ENCODE results near the gene LINGO4. TPM values are rescaled to one million over a fixed set of nuclear protein-coding genes. Genes with fewer than 3 reads are reported as not detected.

The LINGO4 gene
- total and polyA plus RNA-seq, 2 experiments from 2014 or later, result not detected

GRCh38 chr1:151806170-151806569 lies 951 bp upstream of the LINGO4 start:
- no peak for TF ChIP-seq EZH2 (IDR thresholded peaks at IDR 0.05; ENCODE audit: borderline replicate concordance)
- TF ChIP-seq EZH2phosphoT487 (IDR thresholded peaks at IDR 0.05; ENCODE audit: low read depth, severe bottlenecking, unreplicated experiment), result no peak
- no peak for TF ChIP-seq CTCF (IDR thresholded peaks at IDR 0.05; ENCODE audit: poor library complexity)
- no peaks in the 10 kb centered on the region for H3K36me3 ChIP-seq (replicated peaks; ENCODE audit: insufficient read depth, low read depth)
- H3K9me3 ChIP-seq (ENCODE audit: low read depth), result no peaks in the 10 kb centered on the region
- no peak overlapping the region for H3K4me3 ChIP-seq
- H3K4me1 ChIP-seq (ENCODE audit: insufficient read depth), result no peaks in the 10 kb centered on the region
- H3K27me3 ChIP-seq, result peaks cover 13% of the 10 kb centered on the region
- H3K4me2 ChIP-seq, result no peak overlapping the region
- no peaks in the 10 kb centered on the region for H3K79me2 ChIP-seq
- no peaks in the 10 kb centered on the region for H3K9me2 ChIP-seq (replicated peaks; ENCODE audit: insufficient read depth)
- 83% methylated on average over 7 of the region's 7 CpGs for WGBS (ENCODE audit: low lambda C conversion rate, missing lambda C conversion rate)
- no peak overlapping the region for H3K27ac ChIP-seq
- H4K20me1 ChIP-seq (ENCODE audit: insufficient read depth, poor library complexity, severe bottlenecking), result no peaks in the 10 kb centered on the region
- DNase-seq (ENCODE audit: low spot score), result no peak
- H2AFZ ChIP-seq, result no peak overlapping the region

DNA sequence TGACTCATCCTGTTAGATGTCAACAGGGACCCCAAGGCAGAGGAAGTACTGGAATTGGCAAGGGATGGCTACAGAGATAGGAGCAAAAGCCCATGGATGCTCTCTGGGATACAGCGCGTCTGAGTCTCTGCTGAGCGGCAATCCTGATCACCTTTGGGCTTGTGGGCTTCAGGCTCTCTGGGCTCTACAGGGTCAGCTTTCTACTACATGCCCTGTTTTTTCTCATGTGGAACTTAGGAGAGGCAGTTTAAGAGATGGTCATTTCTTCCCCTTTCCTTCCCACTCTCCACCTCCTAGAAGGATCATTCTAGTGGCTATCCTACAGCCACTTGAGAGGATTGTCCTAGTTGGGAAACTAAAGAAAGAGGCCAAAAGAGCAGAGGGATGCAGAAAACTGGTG lies 1.3 kb downstream of the LINGO4 start:
- no peak for DNase-seq (ENCODE audit: low spot score)
- H3K4me1 ChIP-seq (ENCODE audit: insufficient read depth), result no peaks in the 10 kb centered on the region
- no peaks in the 10 kb centered on the region for H3K79me2 ChIP-seq
- H3K27ac ChIP-seq, result no peak overlapping the region
- WGBS (ENCODE audit: low lambda C conversion rate, missing lambda C conversion rate), result 100% methylated on average over 3 of the region's 3 CpGs
- H3K36me3 ChIP-seq (replicated peaks; ENCODE audit: insufficient read depth, low read depth), result no peaks in the 10 kb centered on the region
- no peak for TF ChIP-seq EZH2 (IDR thresholded peaks at IDR 0.05; ENCODE audit: borderline replicate concordance)
- TF ChIP-seq EZH2phosphoT487 (IDR thresholded peaks at IDR 0.05; ENCODE audit: low read depth, severe bottlenecking, unreplicated experiment), result no peak
- no peak for TF ChIP-seq CTCF (IDR thresholded peaks at IDR 0.05; ENCODE audit: poor library complexity)
- H4K20me1 ChIP-seq (ENCODE audit: insufficient read depth, poor library complexity, severe bottlenecking), result no peaks in the 10 kb centered on the region
- no peak overlapping the region for H2AFZ ChIP-seq
- H3K4me2 ChIP-seq, result no peak overlapping the region
- no peaks in the 10 kb centered on the region for H3K9me3 ChIP-seq (ENCODE audit: low read depth)
- H3K27me3 ChIP-seq, result peaks cover 19% of the 10 kb centered on the region
- H3K4me3 ChIP-seq, result no peak overlapping the region
- no peaks in the 10 kb centered on the region for H3K9me2 ChIP-seq (replicated peaks; ENCODE audit: insufficient read depth)

GRCh38 chr1:151803164-151803563 lies 2.1 kb downstream of the LINGO4 start:
- Histone ChIP-seq H3K36me3 (replicated peaks; ENCODE audit: insufficient read depth, low read depth) (no peaks in the 10 kb centered on the region), H3K27ac (no peak overlapping the region), H4K20me1 (ENCODE audit: insufficient read depth, poor library complexity, severe bottlenecking) (no peaks in the 10 kb centered on the region), H3K9me2 (replicated peaks; ENCODE audit: insufficient read depth) (no peaks in the 10 kb centered on the region), H3K27me3 (peaks cover 22% of the 10 kb centered on the region), H2AFZ (no peak overlapping the region), H3K9me3 (ENCODE audit: low read depth) (no peaks in the 10 kb centered on the region), H3K4me1 (ENCODE audit: insufficient read depth) (no peaks in the 10 kb centered on the region), H3K79me2 (no peaks in the 10 kb centered on the region), H3K4me3 (no peak overlapping the region), H3K4me2 (no peak overlapping the region)
- no peak for DNase-seq (ENCODE audit: low spot score)
- TF ChIP-seq EZH2 (IDR thresholded peaks at IDR 0.05; ENCODE audit: borderline replicate concordance) (no peak), EZH2phosphoT487 (IDR thresholded peaks at IDR 0.05; ENCODE audit: low read depth, severe bottlenecking, unreplicated experiment) (no peak), CTCF (IDR thresholded peaks at IDR 0.05; ENCODE audit: poor library complexity) (no peak)

DNA sequence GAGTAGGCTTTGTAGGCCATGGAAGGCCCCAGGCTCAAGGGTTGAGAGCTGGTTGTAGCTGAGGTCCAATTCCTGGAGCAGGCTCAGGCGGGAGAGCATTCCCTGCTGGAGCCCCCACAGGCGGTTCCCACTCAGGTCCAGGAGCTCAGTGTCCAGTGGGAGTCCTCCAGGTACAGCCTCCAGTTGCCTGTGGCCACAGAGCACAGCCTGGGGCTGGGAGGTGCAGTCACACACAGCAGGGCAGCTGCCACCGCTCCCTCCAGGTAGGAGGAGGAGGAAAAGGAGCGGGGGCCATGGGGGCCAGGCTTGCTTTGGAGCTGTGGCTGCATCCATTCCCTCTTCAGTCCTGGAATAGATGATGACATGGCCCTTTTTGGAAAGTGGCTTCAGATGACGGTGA lies 2.8 kb downstream of the LINGO4 start:
- DNase-seq (ENCODE audit: low spot score), result no peak
- WGBS (ENCODE audit: low lambda C conversion rate, missing lambda C conversion rate), result 87% methylated on average over 5 of the region's 5 CpGs
- Histone ChIP-seq H3K27ac (no peak overlapping the region), H3K79me2 (no peaks in the 10 kb centered on the region), H4K20me1 (ENCODE audit: insufficient read depth, poor library complexity, severe bottlenecking) (no peaks in the 10 kb centered on the region), H2AFZ (no peak overlapping the region), H3K36me3 (replicated peaks; ENCODE audit: insufficient read depth, low read depth) (no peaks in the 10 kb centered on the region), H3K9me2 (replicated peaks; ENCODE audit: insufficient read depth) (no peaks in the 10 kb centered on the region), H3K4me2 (no peak overlapping the region), H3K27me3 (peaks cover 22% of the 10 kb centered on the region), H3K4me3 (no peak overlapping the region), H3K4me1 (ENCODE audit: insufficient read depth) (no peaks in the 10 kb centered on the region), H3K9me3 (ENCODE audit: low read depth) (no peaks in the 10 kb centered on the region)
- TF ChIP-seq CTCF (IDR thresholded peaks at IDR 0.05; ENCODE audit: poor library complexity) (no peak), EZH2 (IDR thresholded peaks at IDR 0.05; ENCODE audit: borderline replicate concordance) (no peak), EZH2phosphoT487 (IDR thresholded peaks at IDR 0.05; ENCODE audit: low read depth, severe bottlenecking, unreplicated experiment) (no peak)

All from hepatocyte (in vitro differentiated cells).